CD1c-positive myeloid dendritic cell (primary cell): Measurements from ENCODE around the gene IER2.
"Not testable (repeated sequence)": the region's sequence is repeated elsewhere in the genome, so short reads cannot be mapped to it uniquely, and the experiment has no call there.

Experiments used
- DNase-seq: peaks from one replicate; pipeline ENCODE4 v3.0.0-alpha.2; 2016; ENCODE audit errors: extremely low spot score

IER2 gene

GRCh38 chr19:13198634-13199033 lies 48.4 kb downstream of the IER2 start:
- DNase-seq: no peak

- DNase-seq: not testable (repeated sequence)
These were observed 51.9 kb downstream of the IER2 start for GRCh38 chr19:13202112-13202511.
